OCI-LY3 (cell line): ENCODE measurements around the gene MTMR3.

Experiments used
- H2AFZ ChIP-seq: fragments of 200-600, 300-600 bp; shearing (Covaris generic); 2 replicates; pipeline ENCODE4 v1.6.0; 2014; ENCODE audit warnings: antibody characterized with exemption, low read depth, low read length
- H3K27ac ChIP-seq: fragments of 200-600, 300-600 bp; sonication (generic); 2 replicates; pipeline ENCODE4 v1.5.1; 2014; ENCODE audit warnings: mild to moderate bottlenecking, low read length, moderate library complexity, mixed read lengths
- H3K27me3 ChIP-seq: fragments of 200-600, 300-600 bp; sonication (generic); 2 replicates; pipeline ENCODE4 v1.6.1; 2014; ENCODE audit warnings: low read depth, low read length, mixed read lengths
- H3K36me3 ChIP-seq: fragments of 200-600, 300-600 bp; sonication (generic); replicated peaks from 2 replicates; pipeline ENCODE3; 2014; ENCODE audit warnings: low read depth, low read length, mixed read lengths
- H3K4me1 ChIP-seq: fragments of 300-600, 200-600 bp; sonication (generic); 2 replicates; pipeline ENCODE4 v1.6.1; 2014; ENCODE audit warnings: low read length, mixed read lengths
- H3K4me2 ChIP-seq: fragments of 200-600, 300-600 bp; sonication (generic); 2 replicates; pipeline ENCODE4 v1.6.1; 2014; ENCODE audit warnings: low read length, mixed read lengths
- H3K4me3 ChIP-seq: fragments of 300-600, 200-600 bp; sonication (generic); 2 replicates; pipeline ENCODE4 v1.5.1; 2014; ENCODE audit warnings: antibody characterized with exemption, mild to moderate bottlenecking, low read length, moderate library complexity
- H3K79me2 ChIP-seq: fragments of 300-600, 200-600 bp; shearing (Covaris generic); 2 replicates; pipeline ENCODE4 v1.6.1; 2014; ENCODE audit warnings: mild to moderate bottlenecking, low read length, mixed read lengths
- H3K9ac ChIP-seq: fragments of 300-600, 200-600 bp; shearing (Covaris generic); 2 replicates; pipeline ENCODE4 v1.6.0; 2014; ENCODE audit warnings: mild to moderate bottlenecking, low read length, moderate library complexity
- H3K9me3 ChIP-seq: fragments of 200-600, 300-600 bp; shearing (Covaris generic); 2 replicates; pipeline ENCODE4 v1.6.1; 2014; ENCODE audit warnings: low read length, mixed read lengths; ENCODE audit not compliant: insufficient read depth
- H4K20me1 ChIP-seq: fragments of 200-600, 300-600 bp; sonication (generic); 2 replicates; pipeline ENCODE4 v1.6.1; 2016; ENCODE audit warnings: low read length, mixed read lengths; ENCODE audit not compliant: insufficient read depth
- EZH2phosphoT487 ChIP-seq: fragments of 200-600 bp; shearing (Covaris generic); IDR thresholded peaks from 2 replicates; pipeline ENCODE4 v1.6.1; 2018; ENCODE audit warnings: antibody characterized with exemption, mixed run types, low read depth
- TF ChIP-seq, protein P1 (sequence below): fragments of 200-600, 300-600 bp; sonication (generic); IDR thresholded peaks from 2 replicates; pipeline ENCODE4 v1.5.1; 2014; ENCODE audit warnings: antibody characterized with exemption, low read length, low read depth

MTMR3 gene

DNA sequence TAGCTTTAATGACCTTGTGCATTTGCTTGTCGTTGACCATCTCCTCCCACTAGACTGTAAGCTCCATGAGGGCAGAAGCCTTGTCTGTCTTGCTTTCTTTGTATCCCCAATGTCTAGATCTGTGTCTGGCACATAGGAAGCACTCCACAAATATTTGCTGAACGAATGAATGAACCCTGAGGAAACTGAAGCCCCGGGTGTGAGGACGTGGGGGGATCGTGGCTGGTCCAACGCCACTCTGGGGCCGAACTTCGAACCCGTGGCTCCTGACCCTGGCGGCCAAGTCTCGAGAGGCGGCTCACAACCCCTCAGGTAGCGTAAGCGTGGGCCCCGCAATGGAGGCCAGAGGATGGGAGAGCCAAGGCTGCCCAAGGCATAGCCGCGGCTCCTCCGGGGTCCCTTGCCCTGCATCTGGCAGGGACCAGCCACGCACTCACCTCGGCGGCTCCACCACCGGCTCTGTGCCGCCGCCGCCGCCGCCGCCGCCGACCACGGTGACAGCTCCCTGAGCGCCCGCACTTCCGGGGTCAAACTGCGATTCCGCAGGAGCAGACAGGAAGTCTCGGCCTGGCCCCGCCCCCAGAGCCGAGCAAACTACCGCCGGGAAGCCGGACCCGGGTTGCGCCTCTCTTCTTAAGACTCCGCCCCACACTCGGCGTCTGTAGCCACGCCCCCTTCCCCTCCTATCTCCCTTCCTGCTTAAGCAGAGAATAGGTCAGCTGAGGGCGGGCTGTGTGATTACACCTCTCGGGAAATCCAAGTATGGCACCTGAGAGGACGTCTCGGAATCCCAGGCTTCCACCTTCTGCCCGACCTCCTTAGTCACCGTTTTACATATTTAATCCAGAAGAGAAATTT, 45.0 kb upstream of the MTMR3 start, which contains the start of gene ASCC2:
ASCC2 (minus strand) TSS at position 534 of the 858 bp plus-strand sequence. CDS start 5,949 bp downstream, outside the sequence.
- H3K4me3 ChIP-seq: peak within 1 kb of the TSS; percentile 94
- H3K27ac ChIP-seq: peak within 1 kb of the TSS; percentile 31; the same call in 1 of the 2 replicates
- TF ChIP-seq, protein P1, sequence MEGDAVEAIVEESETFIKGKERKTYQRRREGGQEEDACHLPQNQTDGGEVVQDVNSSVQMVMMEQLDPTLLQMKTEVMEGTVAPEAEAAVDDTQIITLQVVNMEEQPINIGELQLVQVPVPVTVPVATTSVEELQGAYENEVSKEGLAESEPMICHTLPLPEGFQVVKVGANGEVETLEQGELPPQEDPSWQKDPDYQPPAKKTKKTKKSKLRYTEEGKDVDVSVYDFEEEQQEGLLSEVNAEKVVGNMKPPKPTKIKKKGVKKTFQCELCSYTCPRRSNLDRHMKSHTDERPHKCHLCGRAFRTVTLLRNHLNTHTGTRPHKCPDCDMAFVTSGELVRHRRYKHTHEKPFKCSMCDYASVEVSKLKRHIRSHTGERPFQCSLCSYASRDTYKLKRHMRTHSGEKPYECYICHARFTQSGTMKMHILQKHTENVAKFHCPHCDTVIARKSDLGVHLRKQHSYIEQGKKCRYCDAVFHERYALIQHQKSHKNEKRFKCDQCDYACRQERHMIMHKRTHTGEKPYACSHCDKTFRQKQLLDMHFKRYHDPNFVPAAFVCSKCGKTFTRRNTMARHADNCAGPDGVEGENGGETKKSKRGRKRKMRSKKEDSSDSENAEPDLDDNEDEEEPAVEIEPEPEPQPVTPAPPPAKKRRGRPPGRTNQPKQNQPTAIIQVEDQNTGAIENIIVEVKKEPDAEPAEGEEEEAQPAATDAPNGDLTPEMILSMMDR: no peak
- TF ChIP-seq EZH2phosphoT487: no peak
- peaks cover 18% of the 10 kb centered on the region for H3K79me2 ChIP-seq
- peak within 1 kb of the TSS; percentile 89 for H3K4me2 ChIP-seq
- H3K36me3 ChIP-seq: peaks cover 2% of the 10 kb centered on the region
- H2AFZ ChIP-seq: peak within 1 kb of the TSS; percentile 97
- H3K9ac ChIP-seq: peak within 1 kb of the TSS; percentile 76
- H3K4me1 ChIP-seq: peaks cover 14% of the 10 kb centered on the region
- H3K9me3 ChIP-seq: no peaks in the 10 kb centered on the region
- H3K27me3 ChIP-seq: no peaks in the 10 kb centered on the region
- no peaks in the 10 kb centered on the region for H4K20me1 ChIP-seq

DNA sequence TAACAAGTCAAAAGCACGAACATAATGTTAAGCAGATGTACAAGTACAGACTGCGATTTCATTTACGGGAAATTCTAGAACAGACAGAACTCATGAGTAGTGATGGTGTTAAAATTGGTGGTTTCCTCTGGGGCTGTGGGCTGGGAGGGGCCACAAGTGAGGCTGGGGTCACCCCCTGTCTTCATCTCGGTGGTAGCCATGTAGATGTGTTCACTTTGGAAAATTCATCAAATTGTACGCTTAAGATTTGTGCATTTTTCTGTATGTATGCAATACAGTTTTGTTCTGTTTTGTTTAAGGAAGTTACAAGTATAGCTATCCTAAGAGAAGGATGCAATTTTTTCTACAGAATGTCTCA, 44.4 kb upstream of the MTMR3 start:
- H3K9me3 ChIP-seq: no peaks in the 10 kb centered on the region
- no peak for TF ChIP-seq EZH2phosphoT487
- TF ChIP-seq, protein P1: no peak
- no peaks in the 10 kb centered on the region for H3K36me3 ChIP-seq
- no peaks in the 10 kb centered on the region for H4K20me1 ChIP-seq
- H3K27ac ChIP-seq: peak overlapping the region; percentile 31; the same call in 1 of the 2 replicates
- peak overlapping the region; percentile 89 for H3K4me2 ChIP-seq
- peaks cover 14% of the 10 kb centered on the region for H3K4me1 ChIP-seq
- H2AFZ ChIP-seq: peak overlapping the region; percentile 97
- peak overlapping the region; percentile 94 for H3K4me3 ChIP-seq
- peaks cover 18% of the 10 kb centered on the region for H3K79me2 ChIP-seq
- no peaks in the 10 kb centered on the region for H3K27me3 ChIP-seq
- peak overlapping the region; percentile 76 for H3K9ac ChIP-seq

- TF ChIP-seq, protein P1: no peak
- no peak for TF ChIP-seq EZH2phosphoT487
- H3K27me3 ChIP-seq: no peaks in the 10 kb centered on the region
- H3K27ac ChIP-seq: no peak overlapping the region
- peaks cover 18% of the 10 kb centered on the region for H3K79me2 ChIP-seq
- peak overlapping the region; percentile 94 for H3K4me3 ChIP-seq
- peak overlapping the region; percentile 97 for H2AFZ ChIP-seq
- H3K4me2 ChIP-seq: peak overlapping the region; percentile 89
- H3K9me3 ChIP-seq: no peaks in the 10 kb centered on the region
- no peaks in the 10 kb centered on the region for H4K20me1 ChIP-seq
- peak overlapping the region; percentile 76; the same call in 1 of the 2 replicates for H3K9ac ChIP-seq
- H3K4me1 ChIP-seq: peaks cover 14% of the 10 kb centered on the region
- no peaks in the 10 kb centered on the region for H3K36me3 ChIP-seq
Observed at GRCh38 chr22:29839039-29839438, 43.9 kb upstream of the MTMR3 start.

DNA sequence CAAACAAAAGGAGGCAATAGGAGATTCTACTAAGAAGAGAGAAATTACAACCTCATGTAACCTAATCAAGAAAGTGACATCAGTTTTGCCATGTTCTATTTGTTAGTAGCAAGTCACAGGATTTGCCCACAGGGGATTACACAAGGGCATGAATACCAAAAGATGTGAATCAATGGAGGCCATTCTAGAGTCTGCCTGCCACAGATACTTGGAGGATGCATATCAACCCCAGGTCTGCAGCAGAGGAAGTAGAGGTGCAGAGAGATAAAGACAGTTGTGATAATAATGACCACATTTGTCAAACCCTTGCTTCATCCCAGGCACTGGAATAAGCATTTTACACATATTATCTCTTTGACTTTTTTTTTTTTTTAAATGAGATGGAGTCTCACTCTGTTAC, 42.5 kb upstream of the MTMR3 start:
- Histone ChIP-seq H3K79me2 (peaks cover 18% of the 10 kb centered on the region), H3K9ac (no peak overlapping the region), H3K4me1 (peaks cover 14% of the 10 kb centered on the region), H3K4me3 (no peak overlapping the region), H3K9me3 (no peaks in the 10 kb centered on the region), H2AFZ (no peak overlapping the region), H3K36me3 (no peaks in the 10 kb centered on the region), H4K20me1 (no peaks in the 10 kb centered on the region), H3K27me3 (0 out of 2 replicates have a peak, but pooled peaks cover 4% of the 10 kb centered on the region), H3K27ac (no peak overlapping the region), H3K4me2 (no peak overlapping the region)
- TF ChIP-seq EZH2phosphoT487: no peak
